OCI-LY1 (cell line): ENCODE measurements around the gene TNNT3.

Experiments used
- H2AFZ ChIP-seq: fragments of 200-600 bp; sonication (generic), shearing (Covaris generic); 2 replicates; pipeline ENCODE4 v1.6.0; 2014; ENCODE audit warnings: antibody characterized with exemption, mild to moderate bottlenecking, low read length
- H3F3A ChIP-seq: fragments of 200-600 bp; sonication (generic), shearing (Covaris generic); 2 replicates; pipeline ENCODE4 v1.6.0; 2014; ENCODE audit warnings: mild to moderate bottlenecking, antibody characterized with exemption, low read length, moderate library complexity; ENCODE audit not compliant: insufficient read depth
- H3K27ac ChIP-seq: fragments of 200-600 bp; sonication (generic); 2 replicates; pipeline ENCODE4 v1.5.1; 2014; ENCODE audit warnings: low read length, mixed run types, mild to moderate bottlenecking, low read depth; ENCODE audit not compliant: poor library complexity, severe bottlenecking
- H3K27me3 ChIP-seq: fragments of 200-600 bp; sonication (generic); 2 replicates; pipeline ENCODE4 v1.6.0; 2014; ENCODE audit warnings: antibody characterized with exemption, mild to moderate bottlenecking, low read length, moderate library complexity; ENCODE audit not compliant: insufficient read depth
- H3K36me3 ChIP-seq: fragments of 200-600 bp; sonication (generic); 2 replicates; pipeline ENCODE4 v1.6.1; 2014; ENCODE audit warnings: mild to moderate bottlenecking, antibody characterized with exemption, low read length, moderate library complexity, mixed read lengths; ENCODE audit not compliant: insufficient read depth
- H3K4me1 ChIP-seq: fragments of 200-600 bp; sonication (generic); 2 replicates; pipeline ENCODE4 v1.5.1; 2014; ENCODE audit warnings: mild to moderate bottlenecking, low read length, moderate library complexity; ENCODE audit not compliant: insufficient read depth, severe bottlenecking
- H3K4me2 ChIP-seq: fragments of 200-600 bp; sonication (generic), shearing (Covaris generic); 2 replicates; pipeline ENCODE4 v1.6.1; 2014; ENCODE audit warnings: low read length
- H3K4me3 ChIP-seq: fragments of 200-600 bp; sonication (generic); 2 replicates; pipeline ENCODE4 v1.5.1; 2014; ENCODE audit warnings: low read length, low read depth, mild to moderate bottlenecking, mixed read lengths; ENCODE audit not compliant: poor library complexity, severe bottlenecking
- H3K79me2 ChIP-seq: fragments of 200-600 bp; shearing (Covaris generic); 2 replicates; pipeline ENCODE4 v1.6.1; 2016; ENCODE audit warnings: mixed run types, low read length, mixed read lengths; ENCODE audit not compliant: insufficient read depth
- H3K9ac ChIP-seq: fragments of 200-600 bp; sonication (generic), shearing (Covaris generic); 2 replicates; pipeline ENCODE4 v1.6.1; 2014; ENCODE audit warnings: mild to moderate bottlenecking, low read length, mixed read lengths
- H3K9me2 ChIP-seq: fragments of 200-600 bp; sonication (generic), shearing (Covaris generic); 2 replicates; pipeline ENCODE4 v1.6.1; 2014; ENCODE audit warnings: low read depth, mild to moderate bottlenecking, low read length, mixed read lengths
- H3K9me3 ChIP-seq: fragments of 200-600 bp; shearing (Covaris generic); 2 replicates; pipeline ENCODE4 v1.6.1; 2014; ENCODE audit warnings: low read length, mixed read lengths
- H4K20me1 ChIP-seq: fragments of 200-600 bp; sonication (generic), shearing (Covaris generic); 2 replicates; pipeline ENCODE4 v1.6.0; 2016; ENCODE audit warnings: mild to moderate bottlenecking, low read length; ENCODE audit not compliant: insufficient read depth
- EZH2 ChIP-seq: fragments of 200-600 bp; sonication (generic), shearing (Covaris generic); IDR thresholded peaks from 2 replicates; pipeline ENCODE4 v1.8.0; 2017; ENCODE audit warnings: borderline replicate concordance, mixed run types, mild to moderate bottlenecking, antibody characterized with exemption, low read length, moderate library complexity, mixed read lengths
- TF ChIP-seq, protein P1 (sequence below): fragments of 200-600 bp; sonication (generic), shearing (Covaris generic); IDR thresholded peaks from 2 replicates; pipeline ENCODE4 v1.5.1; 2017; ENCODE audit warnings: mild to moderate bottlenecking, antibody characterized with exemption, low read length, moderate library complexity, mixed read lengths

The TNNT3 gene

DNA sequence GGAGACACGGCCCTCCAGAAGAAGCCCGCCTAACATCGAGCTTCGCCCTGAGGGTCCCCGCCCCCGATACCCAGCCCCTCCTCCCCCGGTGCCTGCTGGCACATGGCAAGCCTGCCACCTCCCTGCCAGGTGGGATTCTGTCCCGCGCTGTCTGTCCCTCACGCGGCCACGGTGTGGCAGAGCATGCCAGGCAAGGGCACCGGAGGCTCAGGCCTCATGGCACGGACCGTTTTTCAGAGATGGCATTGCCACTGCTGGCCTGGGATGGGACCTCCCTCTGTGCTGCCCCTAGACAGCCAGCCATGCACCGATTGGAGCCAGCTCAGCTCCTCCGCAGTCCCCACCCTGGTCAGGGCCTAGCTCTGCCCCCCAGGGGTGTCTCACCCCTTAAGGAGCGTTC is 47.0 kb downstream of the TNNT3 start:
- no peak overlapping the region for H3K27ac ChIP-seq
- H3K79me2 ChIP-seq = no peaks in the 10 kb centered on the region
- no peaks in the 10 kb centered on the region for H3K36me3 ChIP-seq
- H3K27me3 ChIP-seq = no peaks in the 10 kb centered on the region
- H3K9me2 ChIP-seq = no peaks in the 10 kb centered on the region
- no peaks in the 10 kb centered on the region for H3K9me3 ChIP-seq
- TF ChIP-seq EZH2 = no peak
- TF ChIP-seq, protein P1, sequence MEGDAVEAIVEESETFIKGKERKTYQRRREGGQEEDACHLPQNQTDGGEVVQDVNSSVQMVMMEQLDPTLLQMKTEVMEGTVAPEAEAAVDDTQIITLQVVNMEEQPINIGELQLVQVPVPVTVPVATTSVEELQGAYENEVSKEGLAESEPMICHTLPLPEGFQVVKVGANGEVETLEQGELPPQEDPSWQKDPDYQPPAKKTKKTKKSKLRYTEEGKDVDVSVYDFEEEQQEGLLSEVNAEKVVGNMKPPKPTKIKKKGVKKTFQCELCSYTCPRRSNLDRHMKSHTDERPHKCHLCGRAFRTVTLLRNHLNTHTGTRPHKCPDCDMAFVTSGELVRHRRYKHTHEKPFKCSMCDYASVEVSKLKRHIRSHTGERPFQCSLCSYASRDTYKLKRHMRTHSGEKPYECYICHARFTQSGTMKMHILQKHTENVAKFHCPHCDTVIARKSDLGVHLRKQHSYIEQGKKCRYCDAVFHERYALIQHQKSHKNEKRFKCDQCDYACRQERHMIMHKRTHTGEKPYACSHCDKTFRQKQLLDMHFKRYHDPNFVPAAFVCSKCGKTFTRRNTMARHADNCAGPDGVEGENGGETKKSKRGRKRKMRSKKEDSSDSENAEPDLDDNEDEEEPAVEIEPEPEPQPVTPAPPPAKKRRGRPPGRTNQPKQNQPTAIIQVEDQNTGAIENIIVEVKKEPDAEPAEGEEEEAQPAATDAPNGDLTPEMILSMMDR = no peak
- no peaks in the 10 kb centered on the region for H4K20me1 ChIP-seq
- H3F3A ChIP-seq = no peaks in the 10 kb centered on the region
- H3K4me2 ChIP-seq = no peak overlapping the region
- H3K9ac ChIP-seq = no peak overlapping the region
- no peaks in the 10 kb centered on the region for H3K4me1 ChIP-seq
- H3K4me3 ChIP-seq = no peak overlapping the region
- no peak overlapping the region for H2AFZ ChIP-seq

DNA sequence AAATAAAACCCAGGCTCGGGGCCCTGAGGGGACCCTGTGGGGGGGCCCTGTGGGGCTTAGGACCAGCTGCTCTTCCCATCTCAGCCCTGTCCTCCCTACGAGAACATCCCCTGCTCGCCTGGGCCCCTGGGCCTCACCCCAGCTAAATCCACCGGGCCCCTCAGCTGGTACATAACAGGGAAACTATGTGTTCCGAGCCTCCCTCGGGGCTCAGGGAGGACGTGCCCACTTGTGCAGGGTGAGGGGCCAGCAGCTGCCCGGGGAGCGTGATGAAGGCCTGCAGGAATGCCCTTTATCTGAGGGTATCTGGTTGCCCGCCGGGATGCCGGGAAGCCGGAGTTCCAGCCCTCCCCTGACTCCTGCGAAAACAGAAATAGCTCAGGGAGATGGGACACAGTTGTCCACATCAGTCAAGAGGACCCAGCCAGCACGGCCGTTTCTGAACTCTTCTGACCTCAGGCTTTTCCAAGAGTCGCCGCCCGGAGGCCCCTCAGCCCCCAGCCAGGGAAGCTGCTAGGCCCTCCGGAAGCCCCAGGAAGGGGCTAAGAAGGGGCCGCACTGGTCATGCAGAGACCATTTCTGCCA is 48.2 kb downstream of the TNNT3 start:
- Histone ChIP-seq H3K27me3 (no peaks in the 10 kb centered on the region), H4K20me1 (no peaks in the 10 kb centered on the region), H3K4me2 (no peak overlapping the region), H3K9me3 (no peaks in the 10 kb centered on the region), H2AFZ (no peak overlapping the region), H3K9me2 (no peaks in the 10 kb centered on the region), H3K27ac (no peak overlapping the region), H3K79me2 (no peaks in the 10 kb centered on the region), H3F3A (no peaks in the 10 kb centered on the region), H3K4me1 (no peaks in the 10 kb centered on the region), H3K4me3 (no peak overlapping the region), H3K9ac (no peak overlapping the region), H3K36me3 (no peaks in the 10 kb centered on the region)
- no peak for TF ChIP-seq EZH2
- TF ChIP-seq, protein P1 = no peak

DNA sequence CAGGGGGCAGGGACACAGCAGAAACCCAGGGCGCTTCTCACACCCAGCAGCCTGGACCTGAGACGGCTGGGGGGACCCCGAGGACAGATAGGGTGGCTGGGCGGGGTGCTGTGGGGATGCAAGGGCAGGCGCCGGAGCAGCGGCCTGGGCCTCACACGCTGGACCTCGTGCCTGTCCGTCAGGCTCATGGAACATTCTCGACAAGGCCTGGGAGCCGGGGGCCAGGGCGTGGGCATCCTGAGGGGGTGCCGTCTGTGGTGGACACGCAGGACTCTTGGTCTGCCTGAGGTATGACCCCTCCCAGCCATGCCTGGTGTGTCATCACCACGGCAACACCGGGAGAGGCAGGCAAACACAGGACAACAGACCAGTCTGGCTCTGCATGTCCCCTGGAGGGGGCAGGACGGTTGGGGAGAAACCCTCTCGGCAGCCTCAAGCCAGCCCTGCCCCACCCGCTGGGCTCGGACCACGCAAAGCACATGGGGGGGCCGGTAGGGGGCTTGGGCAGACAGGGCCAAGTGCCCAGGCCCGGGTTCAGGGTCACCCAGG is 49.0 kb downstream of the TNNT3 start:
- no peaks in the 10 kb centered on the region for H3K36me3 ChIP-seq
- no peaks in the 10 kb centered on the region for H3F3A ChIP-seq
- H3K4me2 ChIP-seq = no peak overlapping the region
- no peaks in the 10 kb centered on the region for H3K79me2 ChIP-seq
- H3K4me3 ChIP-seq = no peak overlapping the region
- no peaks in the 10 kb centered on the region for H3K4me1 ChIP-seq
- H4K20me1 ChIP-seq = no peaks in the 10 kb centered on the region
- no peak overlapping the region for H3K27ac ChIP-seq
- H3K9ac ChIP-seq = no peak overlapping the region
- H3K9me2 ChIP-seq = no peaks in the 10 kb centered on the region
- no peak for TF ChIP-seq EZH2
- TF ChIP-seq, protein P1 = no peak
- H2AFZ ChIP-seq = no peak overlapping the region
- H3K27me3 ChIP-seq = no peaks in the 10 kb centered on the region
- no peaks in the 10 kb centered on the region for H3K9me3 ChIP-seq
